Glomerular endothelial cell (primary cell): ENCODE measurements around the gene TTLL13. TPM values are rescaled to one million over a fixed set of nuclear protein-coding genes. Genes with fewer than 3 reads are reported as not detected.

Source experiments
- DNase-seq: peaks from one replicate; pipeline ENCODE4 v3.0.0-alpha.2; 2011; ENCODE audit warnings: low read depth, low spot score; ENCODE audit errors: extremely low read depth
- total RNA-seq: library from RNA; depleted of rRNA; stranded (reverse); fragments of >200 nt; gene quantifications from 2 replicates; pipeline ENCODE4 v1.2.3, GENCODE V29; 2015

TTLL13 gene
- total RNA-seq, 1 donor from 2014 or later = not detected

- no peak for DNase-seq
These were observed 35.5 kb upstream of the TTLL13 start for GRCh38 chr15:90213818-90214204.

GRCh38 chr15:90214553-90215196 is 34.7 kb upstream of the TTLL13 start:
- DNase-seq = no peak

GRCh38 chr15:90217671-90218394 is 31.5 kb upstream of the TTLL13 start:
- DNase-seq = no peak

GRCh38 chr15:90219421-90220141 is 29.8 kb upstream of the TTLL13 start:
- DNase-seq = no peak

DNA sequence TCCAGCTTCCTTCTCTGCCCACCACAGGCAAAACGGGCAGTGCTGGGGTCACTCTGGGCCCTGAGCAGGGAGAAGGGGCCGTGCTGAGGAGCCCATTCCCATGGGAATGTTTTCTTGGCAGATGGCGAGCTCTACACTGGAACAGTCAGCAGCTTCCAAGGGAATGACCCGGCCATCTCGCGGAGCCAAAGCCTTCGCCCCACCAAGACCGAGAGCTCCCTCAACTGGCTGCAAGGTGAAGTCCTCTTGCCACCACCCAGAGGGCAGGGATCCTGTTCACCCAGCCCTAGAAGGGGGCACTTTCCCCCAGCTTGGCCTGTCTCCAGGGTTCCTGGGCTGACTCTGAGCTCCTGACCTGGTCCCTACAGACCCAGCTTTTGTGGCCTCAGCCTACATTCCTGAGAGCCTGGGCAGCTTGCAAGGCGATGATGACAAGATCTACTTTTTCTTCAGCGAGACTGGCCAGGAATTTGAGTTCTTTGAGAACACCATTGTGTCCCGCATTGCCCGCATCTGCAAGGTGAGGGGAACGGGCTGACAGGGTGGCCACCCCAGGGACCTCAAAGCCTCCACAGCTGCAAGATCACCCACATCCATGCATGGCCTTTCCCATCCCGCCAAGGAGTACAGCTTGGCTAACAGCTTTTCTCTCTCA is 28.0 kb upstream of the TTLL13 start:
- peak; percentile 33 for DNase-seq

DNA sequence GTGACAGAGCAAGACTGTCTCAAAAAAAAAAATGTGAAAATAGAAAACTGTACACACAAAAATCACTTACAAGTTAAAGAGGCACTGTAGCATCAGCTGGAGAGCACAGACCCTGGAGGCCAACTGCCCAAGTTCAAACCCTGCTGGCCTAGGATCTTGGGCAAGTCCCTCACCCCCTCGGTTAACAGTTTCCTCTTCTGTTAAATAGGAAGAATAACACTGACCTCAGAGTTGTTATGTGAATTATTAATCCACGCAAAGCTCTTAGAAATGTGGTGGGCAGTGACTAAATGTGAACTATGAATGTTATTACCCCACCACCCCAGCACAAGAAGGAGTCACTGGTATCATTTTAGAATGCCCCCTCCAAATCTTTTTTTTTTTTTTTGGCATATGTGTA is 26.8 kb upstream of the TTLL13 start:
- no peak for DNase-seq

DNA sequence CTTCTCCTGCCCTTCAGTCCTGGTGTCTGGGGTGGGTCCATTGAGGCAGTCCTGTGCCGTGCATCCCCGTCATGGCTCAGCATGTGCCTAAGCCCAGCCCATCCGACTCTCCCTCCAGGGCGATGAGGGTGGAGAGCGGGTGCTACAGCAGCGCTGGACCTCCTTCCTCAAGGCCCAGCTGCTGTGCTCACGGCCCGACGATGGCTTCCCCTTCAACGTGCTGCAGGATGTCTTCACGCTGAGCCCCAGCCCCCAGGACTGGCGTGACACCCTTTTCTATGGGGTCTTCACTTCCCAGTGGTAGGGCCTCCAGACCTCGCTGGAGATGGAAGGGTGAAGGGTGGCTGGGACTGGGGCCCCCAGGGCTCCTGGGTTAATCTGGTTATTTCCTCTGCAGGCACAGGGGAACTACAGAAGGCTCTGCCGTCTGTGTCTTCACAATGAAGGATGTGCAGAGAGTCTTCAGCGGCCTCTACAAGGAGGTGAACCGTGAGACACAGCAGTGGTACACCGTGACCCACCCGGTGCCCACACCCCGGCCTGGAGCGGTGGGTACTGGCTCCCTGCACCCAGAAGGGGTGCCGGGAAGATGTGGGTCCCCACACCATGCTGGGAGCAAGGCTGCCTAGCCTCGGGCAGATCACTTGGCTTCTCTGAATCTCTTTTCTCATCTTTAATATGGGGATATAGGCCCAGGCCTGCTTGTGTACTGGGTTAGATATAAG is 25.8 kb upstream of the TTLL13 start:
- no peak for DNase-seq

DNA sequence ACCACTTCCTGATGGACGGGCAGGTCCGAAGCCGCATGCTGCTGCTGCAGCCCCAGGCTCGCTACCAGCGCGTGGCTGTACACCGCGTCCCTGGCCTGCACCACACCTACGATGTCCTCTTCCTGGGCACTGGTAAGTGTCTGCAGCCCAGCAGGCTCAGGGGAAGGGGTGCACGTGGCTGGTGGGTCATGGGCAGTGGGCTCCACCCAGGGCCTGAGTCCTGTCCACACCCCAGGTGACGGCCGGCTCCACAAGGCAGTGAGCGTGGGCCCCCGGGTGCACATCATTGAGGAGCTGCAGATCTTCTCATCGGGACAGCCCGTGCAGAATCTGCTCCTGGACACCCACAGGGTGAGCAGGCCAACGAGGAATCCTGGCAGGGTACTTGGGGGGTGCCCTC is 24.3 kb upstream of the TTLL13 start:
- no peak for DNase-seq

- DNase-seq = no peak
These were observed 23.7 kb upstream of the TTLL13 start for GRCh38 chr15:90225504-90226234.

DNA sequence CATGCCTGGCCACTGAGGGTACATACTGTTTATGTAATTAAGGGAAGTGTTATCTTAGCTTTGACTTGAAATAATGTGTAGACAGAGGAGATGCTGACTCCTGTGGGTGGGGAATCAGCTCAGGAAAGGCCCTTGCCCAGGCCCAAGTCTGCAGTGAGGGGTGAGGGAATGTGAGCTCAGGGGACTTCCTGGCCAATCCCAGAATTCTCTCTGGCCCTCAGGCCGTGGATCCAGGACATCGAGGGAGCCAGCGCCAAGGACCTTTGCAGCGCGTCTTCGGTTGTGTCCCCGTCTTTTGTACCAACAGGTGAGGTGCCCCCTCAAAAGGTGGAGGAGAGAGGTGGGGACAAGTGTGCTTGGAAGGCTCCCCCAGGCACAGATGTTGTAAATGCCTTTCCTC is 22.0 kb upstream of the TTLL13 start:
- DNase-seq = no peak

GRCh38 chr15:90227816-90228772 is 21.3 kb upstream of the TTLL13 start:
- no peak for DNase-seq

GRCh38 chr15:90228960-90229359 is 20.4 kb upstream of the TTLL13 start:
- DNase-seq = no peak

DNA sequence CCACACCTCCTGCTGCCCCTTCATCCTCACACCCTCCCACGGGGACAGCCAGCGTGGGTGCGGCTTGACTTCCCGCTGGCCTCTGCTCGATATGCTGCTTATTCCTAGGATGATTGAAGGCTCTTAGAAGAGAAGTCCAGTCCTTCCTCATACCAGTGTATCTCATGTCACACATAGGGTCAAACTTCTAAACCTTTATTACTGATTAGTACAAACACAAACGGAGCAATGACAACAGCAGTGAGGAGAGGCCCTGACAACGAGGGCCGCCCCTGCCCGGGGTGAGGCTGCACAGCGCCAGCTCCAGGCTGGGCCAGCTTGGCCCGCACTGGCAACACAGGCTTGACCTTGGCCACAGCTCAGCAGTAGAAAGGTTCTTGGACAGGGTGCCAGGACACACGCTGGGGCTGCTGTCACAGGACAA is 19.3 kb upstream of the TTLL13 start:
- DNase-seq = no peak

DNA sequence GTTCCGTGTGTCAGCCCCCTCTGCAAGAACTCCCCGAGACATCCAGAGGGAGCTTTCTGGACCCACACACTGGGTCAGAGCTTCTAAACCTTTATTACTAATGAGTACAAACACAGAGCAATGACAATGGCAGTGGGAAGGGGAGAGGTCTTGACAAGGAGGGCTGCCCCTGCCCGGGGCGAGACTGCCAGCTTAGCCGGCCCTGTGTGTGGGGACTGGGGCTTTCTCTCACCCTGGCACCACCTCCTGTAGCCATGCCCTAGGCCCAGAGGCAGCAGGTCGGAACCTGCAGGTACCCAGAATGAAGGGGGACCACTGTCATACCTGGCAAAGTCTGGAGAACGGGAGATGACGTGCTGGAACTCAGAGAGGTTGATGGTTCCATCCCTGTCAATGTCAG is 18.7 kb upstream of the TTLL13 start:
- no peak for DNase-seq

DNA sequence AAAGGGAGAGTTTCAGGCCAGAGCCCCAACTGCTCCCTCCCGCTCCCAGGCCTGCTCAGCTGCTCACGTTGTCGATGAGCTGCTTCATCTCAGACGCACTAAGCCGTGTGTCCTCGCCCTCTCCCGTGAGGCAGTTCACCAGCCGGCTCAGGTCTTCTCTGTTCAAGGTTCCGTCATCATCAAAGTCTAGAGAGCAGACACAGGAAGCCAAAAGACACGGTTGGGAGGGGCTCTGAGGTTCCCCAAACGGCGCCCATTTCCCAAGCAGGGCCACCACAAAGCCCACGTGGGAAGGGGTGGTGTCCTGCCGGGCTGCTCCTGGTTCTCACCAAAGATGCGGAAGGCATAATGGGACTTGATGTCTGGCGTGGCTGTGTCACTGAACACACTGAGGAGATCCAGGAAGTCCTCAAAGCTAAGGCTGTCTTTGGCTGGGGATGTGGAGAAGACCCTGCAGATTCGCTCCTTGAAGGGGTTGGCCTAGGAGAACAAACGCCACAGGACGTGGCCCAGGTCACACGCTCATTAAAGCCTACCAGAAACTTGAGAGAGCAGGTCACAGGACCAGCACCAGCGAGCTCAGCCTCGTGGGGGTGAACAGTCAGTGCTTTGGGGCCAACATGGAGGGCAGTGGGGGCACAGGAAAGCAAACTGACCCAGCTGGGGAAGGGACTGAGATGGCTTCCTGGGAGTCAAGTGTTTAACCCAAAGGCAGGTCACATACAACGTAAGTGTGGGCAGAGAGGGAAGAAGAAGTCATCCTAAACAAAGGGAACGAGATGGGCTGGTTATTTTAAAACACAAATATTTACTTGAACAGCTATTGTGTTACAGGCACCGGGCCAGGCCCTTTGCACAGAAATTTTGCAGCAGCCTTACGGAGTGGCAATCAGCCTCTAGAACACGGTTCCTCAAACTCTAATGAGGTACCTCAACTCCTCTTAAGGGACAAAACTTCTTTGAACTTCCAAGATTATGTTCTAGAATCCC is 18.0 kb upstream of the TTLL13 start:
- no peak for DNase-seq

GRCh38 chr15:90232196-90232595 is 17.2 kb upstream of the TTLL13 start:
- no peak for DNase-seq

DNA sequence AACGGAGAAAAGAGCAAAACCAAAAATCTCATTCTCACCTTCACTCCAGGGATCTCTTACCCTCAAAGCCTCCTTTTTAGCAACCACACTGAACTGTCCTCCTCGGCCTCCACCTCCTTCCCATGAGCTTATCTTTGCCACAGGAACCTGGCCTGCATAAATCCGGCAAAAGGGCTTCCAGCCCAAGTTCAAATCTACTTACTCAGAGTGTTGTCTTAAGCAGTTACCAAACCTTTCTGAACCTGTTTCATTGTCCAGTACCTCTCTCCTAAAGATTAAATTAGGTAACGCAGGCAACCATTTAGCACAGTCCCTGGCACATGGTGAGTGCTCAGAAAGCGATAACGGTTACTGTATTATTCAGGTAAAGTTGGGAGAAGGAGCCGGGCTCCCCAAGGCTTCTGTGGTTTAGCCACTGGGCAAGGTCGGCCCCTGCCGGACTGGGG is 16.4 kb upstream of the TTLL13 start:
- no peak for DNase-seq
